SH-SY5Y (cell line): ENCODE results near the gene PDE5A.

Source experiments
- GATA2 ChIP-seq: IDR thresholded peaks from 2 replicates; pipeline ENCODE4 v1.6.1; 2011; ENCODE audit warnings: mild to moderate bottlenecking, low read depth, low read length
- GATA3 ChIP-seq: IDR thresholded peaks from 2 replicates; pipeline ENCODE4 v1.6.1; 2011; ENCODE audit warnings: low read depth, mild to moderate bottlenecking, low read length, moderate library complexity

- TF ChIP-seq GATA3 (no peak), GATA2 (no peak)
Measured at GRCh38 chr4:119597377-119597776, 31.2 kb downstream of the PDE5A start.
